GM21526 (cell line): ENCODE data around the gene PDE6A.
A peak's percentile ranks its signal among the peaks of the same experiment; 100 is the strongest.
"Not testable (repeated sequence)": the region's sequence is repeated elsewhere in the genome, so short reads cannot be mapped to it uniquely, and the experiment has no call there.

Source experiments
- ATAC-seq: cut with Tn5 transposase; IDR thresholded peaks from one replicate; pipeline ENCODE4 v1.9.1; 2021; ENCODE audit warnings: moderate library complexity; ENCODE audit not compliant: unreplicated experiment, low FRiP score

PDE6A gene

GRCh38 chr5:149953436-149954121 is 9.0 kb upstream of the PDE6A start:
- no peak for ATAC-seq

GRCh38 chr5:149951138-149951749 is 6.7 kb upstream of the PDE6A start:
- ATAC-seq, result no peak

- no peak for ATAC-seq
Observed at GRCh38 chr5:149948993-149949392, 4.4 kb upstream of the PDE6A start.

GRCh38 chr5:149946118-149946517 is 1.5 kb upstream of the PDE6A start:
- ATAC-seq, result no peak

GRCh38 chr5:149943177-149943949 is 1.2 kb downstream of the PDE6A start:
- ATAC-seq, result not testable (repeated sequence)

GRCh38 chr5:149942741-149943169 is 1.8 kb downstream of the PDE6A start:
- not testable (repeated sequence) for ATAC-seq

- ATAC-seq, result no peak
Observed at GRCh38 chr5:149942199-149942598, 2.4 kb downstream of the PDE6A start.

- ATAC-seq, result no peak
Observed at GRCh38 chr5:149941795-149942194, 2.8 kb downstream of the PDE6A start.

- no peak for ATAC-seq
Observed at GRCh38 chr5:149940941-149941644, 3.5 kb downstream of the PDE6A start.

GRCh38 chr5:149940077-149940574 is 4.5 kb downstream of the PDE6A start:
- ATAC-seq, result peak; percentile 64

GRCh38 chr5:149939546-149939945 is 5.0 kb downstream of the PDE6A start:
- ATAC-seq, result no peak

GRCh38 chr5:149938791-149939358 is 5.7 kb downstream of the PDE6A start:
- ATAC-seq, result no peak

- no peak for ATAC-seq
Observed at GRCh38 chr5:149938279-149938678, 6.3 kb downstream of the PDE6A start.

GRCh38 chr5:149937610-149938009 is 7.0 kb downstream of the PDE6A start:
- ATAC-seq, result no peak

- no peak for ATAC-seq
Observed at GRCh38 chr5:149936700-149937091, 7.9 kb downstream of the PDE6A start.

GRCh38 chr5:149936044-149936699 is 8.4 kb downstream of the PDE6A start:
- ATAC-seq, result no peak

- ATAC-seq, result no peak
Observed at GRCh38 chr5:149935431-149935901, 9.1 kb downstream of the PDE6A start.

GRCh38 chr5:149932445-149933350 is 11.9 kb downstream of the PDE6A start:
- ATAC-seq, result no peak

GRCh38 chr5:149931992-149932436 is 12.6 kb downstream of the PDE6A start:
- ATAC-seq, result no peak
